Caco-2 (cell line): Measurements from ENCODE around the gene CASTOR1. TPM values are rescaled to one million over a fixed set of nuclear protein-coding genes. Genes with fewer than 3 reads are reported as not detected.

Experiments used
- BruUV-seq: library from RNA; stranded (reverse); fragments of 400-500 nt; replicated peaks from 2 replicates; lab custom pipeline; 2021; lab: Mats Ljungman, UMichigan
- CTCF ChIA-PET: fragments of 300-600 bp; sonication (Branson Sonifier 250); formaldehyde crosslinking; loops from one replicate; lab custom pipeline; 2022; ENCODE audit warnings: antibody characterized with exemption; lab: Charles Lee
- POLR2A ChIA-PET: fragments of 300-600 bp; sonication (Branson Sonifier 250); formaldehyde crosslinking; loops from one replicate; lab custom pipeline; 2022; ENCODE audit warnings: antibody characterized with exemption; lab: Charles Lee
- DNase-seq, 2 experiments: peaks; one replicate each; pipeline versions ENCODE4 v3.0.0 to v3.0.0-alpha.2; 2020 to 2022
- H3K27me3 ChIP-seq: replicated peaks from 2 replicates; pipeline ENCODE4 v1.6.0; 2011; ENCODE audit warnings: low read length; ENCODE audit not compliant: control insufficient read depth, insufficient read depth
- H3K36me3 ChIP-seq: 2 replicates; pipeline ENCODE4 v1.5.1; 2011; ENCODE audit warnings: low read length; ENCODE audit not compliant: control insufficient read depth, insufficient read depth
- H3K4me1 ChIP-seq: fragments of 250-450 bp; sonication (Bioruptor Pico); 2 replicates; pipeline ENCODE4 v1.5.1; 2020; ENCODE audit warnings: mild to moderate bottlenecking
- H3K4me3 ChIP-seq: 2 replicates; pipeline ENCODE4 v1.5.1; 2011; ENCODE audit warnings: low read depth, mild to moderate bottlenecking, control low read depth, low read length
- H3K9me3 ChIP-seq: fragments of 250-450 bp; sonication (Bioruptor Pico); 2 replicates; pipeline ENCODE4 v1.5.1; 2020; ENCODE audit warnings: mild to moderate bottlenecking, moderate library complexity
- H3K27ac Mint-ChIP-seq: one replicate; pipeline ENCODE4 v1.8.0; 2022; ENCODE audit warnings: mixed read lengths; ENCODE audit not compliant: unreplicated experiment
- H3K27me3 Mint-ChIP-seq: one replicate; pipeline ENCODE4 v1.8.0; 2022; ENCODE audit warnings: mixed read lengths; ENCODE audit not compliant: insufficient read depth, unreplicated experiment
- H3K36me3 Mint-ChIP-seq: one replicate; pipeline ENCODE4 v1.8.0; 2022; ENCODE audit warnings: mild to moderate bottlenecking, mixed read lengths; ENCODE audit not compliant: insufficient read depth, unreplicated experiment
- H3K4me1 Mint-ChIP-seq: one replicate; pipeline ENCODE4 v1.8.0; 2022; ENCODE audit warnings: low read depth, mixed read lengths; ENCODE audit not compliant: unreplicated experiment
- H3K4me3 Mint-ChIP-seq: one replicate; pipeline ENCODE4 v1.8.0; 2022; ENCODE audit warnings: mild to moderate bottlenecking, moderate library complexity, mixed read lengths; ENCODE audit not compliant: unreplicated experiment
- H3K9me3 Mint-ChIP-seq: one replicate; pipeline ENCODE4 v1.8.0; 2022; ENCODE audit warnings: mixed read lengths; ENCODE audit not compliant: unreplicated experiment
- CTCF ChIP-seq, 2 experiments: fragments of 200-600 bp in 1 of 2; IDR thresholded peaks; 1 replicate in 1 of 2; 2 replicates in 1 of 2; pipeline versions ENCODE4 v1.5.1 to v1.8.0; 2011 to 2022; ENCODE audit warnings: antibody characterized with exemption in 1 of 2, control low read depth in 1 of 2, inconsistent platforms in 1 of 2, low read depth in 1 of 2, low read length in 1 of 2, mild to moderate bottlenecking in 1 of 2, moderate library complexity in 1 of 2; ENCODE audit not compliant: insufficient read depth in 1 of 2, severe bottlenecking in 1 of 2, unreplicated experiment in 1 of 2
- intact Hi-C: fragments of 100-400 bp; cut with micrococcal nuclease; formaldehyde crosslinking; loops from one replicate; pipeline ENCODE4 v1.10.0; 2022; ENCODE audit not compliant: unreplicated experiment
- total RNA-seq: library from RNA; stranded (reverse); gene quantifications from 2 replicates; pipeline ENCODE4 v1.2.3, GENCODE V29; 2022

The CASTOR1 gene
- total RNA-seq, 1 experiment from 2014 or later, result 6.3 TPM

- peak; percentile 59 to 74 for TF ChIP-seq CTCF (IDR thresholded peaks at IDR 0.05; ENCODE audit: insufficient read depth in 1 of 2, low read depth in 1 of 2, low read length in 1 of 2, severe bottlenecking in 1 of 2, unreplicated experiment in 1 of 2)
- intact Hi-C loops, result loop anchor here (1.0 to 10.0 kb wide), 4 partner anchors 25 to 197 kb away; no protein-coding TSS in a partner anchor
- no TSS peak for BruUV-seq
- H3K9me3 Mint-ChIP-seq, result no peaks in the 10 kb centered on the region
- H3K4me1 Mint-ChIP-seq, result peaks cover 11% of the 10 kb centered on the region
- peak overlapping the region; percentile 81 for H3K4me3 Mint-ChIP-seq
- Histone ChIP-seq H3K4me1 (peaks cover 4% of the 10 kb centered on the region), H3K9me3 (no peaks in the 10 kb centered on the region), H3K27me3 (no peaks in the 10 kb centered on the region), H3K4me3 (no peak overlapping the region), H3K36me3 (no peaks in the 10 kb centered on the region; the same call in 1 of the 2 replicates)
- no peaks in the 10 kb centered on the region for H3K36me3 Mint-ChIP-seq
- H3K27ac Mint-ChIP-seq, result peak overlapping the region; percentile 77
- no peaks in the 10 kb centered on the region for H3K27me3 Mint-ChIP-seq
- POLR2A ChIA-PET, result interaction anchor here (0.5 to 1.2 kb wide), 5 partner anchors 11 to 101 kb away, joined by 3 to 14 read pairs (median 5); partner anchors contain the start of genes CCDC157, SF3A1 and TBC1D10A
- peak; percentile 90 to 91 for DNase-seq
- CTCF ChIA-PET, result interaction anchor here (0.5 to 4.4 kb wide), 32 partner anchors 10 to 1370 kb away, joined by 3 to 106 read pairs (median 5); partner anchors contain the start of genes CCDC157, PES1, RNF215 and SEC14L2
Measured at GRCh38 chr22:30287648-30288418, 1.5 kb downstream of the CASTOR1 start.

GRCh38 chr22:30286813-30287647, 2.3 kb downstream of the CASTOR1 start:
- BruUV-seq, result no TSS peak
- CTCF ChIA-PET, result interaction anchor here (0.8 to 4.4 kb wide), 17 partner anchors 9 to 137 kb away, joined by 3 to 106 read pairs (median 6); partner anchors contain the start of genes CCDC157, RNF215, SF3A1 and TBC1D10A
- H3K4me3 Mint-ChIP-seq, result no peak overlapping the region
- no peak overlapping the region for H3K4me3 ChIP-seq
- POLR2A ChIA-PET, result interaction anchor here (0.5 to 1.2 kb wide), 4 partner anchors 11 to 78 kb away, joined by 3 to 14 read pairs (median 4); partner anchors contain the start of genes CCDC157, SF3A1 and TBC1D10A
- H3K9me3 Mint-ChIP-seq, result no peaks in the 10 kb centered on the region
- no peak overlapping the region for H3K27ac Mint-ChIP-seq
- H3K27me3 ChIP-seq, result no peaks in the 10 kb centered on the region
- H3K27me3 Mint-ChIP-seq, result no peaks in the 10 kb centered on the region
- intact Hi-C loops, result loop anchor here (1.0 to 10.0 kb wide), 3 partner anchors 24 to 198 kb away; no protein-coding TSS in a partner anchor
- no peaks in the 10 kb centered on the region; the same call in 1 of the 2 replicates for H3K36me3 ChIP-seq
- no peaks in the 10 kb centered on the region for H3K36me3 Mint-ChIP-seq
- no peaks in the 10 kb centered on the region for H3K9me3 ChIP-seq
- peak; percentile 92 to 94 for TF ChIP-seq CTCF (IDR thresholded peaks at IDR 0.05; ENCODE audit: insufficient read depth in 1 of 2, low read depth in 1 of 2, low read length in 1 of 2, severe bottlenecking in 1 of 2, unreplicated experiment in 1 of 2)
- H3K4me1 Mint-ChIP-seq, result peaks cover 11% of the 10 kb centered on the region
- peaks cover 4% of the 10 kb centered on the region for H3K4me1 ChIP-seq
- DNase-seq, result peak; percentile 84 to 90
